ENCODE data around the gene EVA1A.

- TF ChIP-seq CTCF (IDR thresholded peaks at IDR 0.05) (no peak), POLR2A (IDR thresholded peaks at IDR 0.05; ENCODE audit: low read length) (no peak), RNF2 (IDR thresholded peaks at IDR 0.05; ENCODE audit: borderline replicate concordance, low read depth) (no peak)
Observed at GRCh38 chr2:75597949-75598348, 37.2 kb upstream of the EVA1A start.
